NCI-H82 treated with DMSO at 0.1 percent for 48 hours (cell line): ENCODE data around the gene AKIRIN2.
A peak's percentile ranks its signal among the peaks of the same experiment; 100 is the strongest.

Experiments used
- DNase-seq: peaks from one replicate; lab custom pipeline; 2025; ENCODE audit not compliant: unreplicated experiment; lab: John Stamatoyannopoulos, UW

AKIRIN2 gene

GRCh38 chr6:87701676-87702588 lies at the start of gene AKIRIN2:
TSS of gene AKIRIN2 (minus strand) at chr6:87702233. CDS start at chr6:87701684, 549 bp downstream.
- DNase-seq, result peak; percentile 96

GRCh38 chr6:87747646-87748045 lies 45.6 kb upstream of the AKIRIN2 start:
- no peak for DNase-seq

GRCh38 chr6:87745966-87746721 lies 44.1 kb upstream of the AKIRIN2 start:
- no peak for DNase-seq

- no peak for DNase-seq
Measured at GRCh38 chr6:87743454-87743853, 41.4 kb upstream of the AKIRIN2 start.

- no peak for DNase-seq
Measured at GRCh38 chr6:87742106-87742505, 40.1 kb upstream of the AKIRIN2 start.

GRCh38 chr6:87741001-87741650 lies 39.1 kb upstream of the AKIRIN2 start:
- no peak for DNase-seq

- no peak for DNase-seq
Measured at GRCh38 chr6:87738744-87739143, 36.7 kb upstream of the AKIRIN2 start.

GRCh38 chr6:87738000-87738399 lies 36.0 kb upstream of the AKIRIN2 start:
- no peak for DNase-seq

- no peak for DNase-seq
Measured at GRCh38 chr6:87736809-87737540, 34.9 kb upstream of the AKIRIN2 start.

GRCh38 chr6:87731818-87732661 lies 30.0 kb upstream of the AKIRIN2 start:
- no peak for DNase-seq

GRCh38 chr6:87731080-87731479 lies 29.0 kb upstream of the AKIRIN2 start:
- DNase-seq, result no peak

GRCh38 chr6:87729965-87730719 lies 28.1 kb upstream of the AKIRIN2 start:
- DNase-seq, result no peak

GRCh38 chr6:87728706-87729105 lies 26.7 kb upstream of the AKIRIN2 start:
- DNase-seq, result no peak

- DNase-seq, result no peak
Measured at GRCh38 chr6:87724983-87725811, 23.2 kb upstream of the AKIRIN2 start.

GRCh38 chr6:87723170-87724078 lies 21.4 kb upstream of the AKIRIN2 start:
- no peak for DNase-seq

- no peak for DNase-seq
Measured at GRCh38 chr6:87722540-87723169, 20.6 kb upstream of the AKIRIN2 start.

- no peak for DNase-seq
Measured at GRCh38 chr6:87721311-87721710, 19.3 kb upstream of the AKIRIN2 start.
